ENCODE results near the gene ROBO4. TPM values are rescaled to one million over a fixed set of nuclear protein-coding genes. Genes with fewer than 3 reads are reported as not detected.

Gene ROBO4
- total RNA-seq, 1 donor from 2014 or later: not detected

- peak overlapping the region; percentile 16 for H3K27ac Mint-ChIP-seq
- TF ChIP-seq, protein P1, sequence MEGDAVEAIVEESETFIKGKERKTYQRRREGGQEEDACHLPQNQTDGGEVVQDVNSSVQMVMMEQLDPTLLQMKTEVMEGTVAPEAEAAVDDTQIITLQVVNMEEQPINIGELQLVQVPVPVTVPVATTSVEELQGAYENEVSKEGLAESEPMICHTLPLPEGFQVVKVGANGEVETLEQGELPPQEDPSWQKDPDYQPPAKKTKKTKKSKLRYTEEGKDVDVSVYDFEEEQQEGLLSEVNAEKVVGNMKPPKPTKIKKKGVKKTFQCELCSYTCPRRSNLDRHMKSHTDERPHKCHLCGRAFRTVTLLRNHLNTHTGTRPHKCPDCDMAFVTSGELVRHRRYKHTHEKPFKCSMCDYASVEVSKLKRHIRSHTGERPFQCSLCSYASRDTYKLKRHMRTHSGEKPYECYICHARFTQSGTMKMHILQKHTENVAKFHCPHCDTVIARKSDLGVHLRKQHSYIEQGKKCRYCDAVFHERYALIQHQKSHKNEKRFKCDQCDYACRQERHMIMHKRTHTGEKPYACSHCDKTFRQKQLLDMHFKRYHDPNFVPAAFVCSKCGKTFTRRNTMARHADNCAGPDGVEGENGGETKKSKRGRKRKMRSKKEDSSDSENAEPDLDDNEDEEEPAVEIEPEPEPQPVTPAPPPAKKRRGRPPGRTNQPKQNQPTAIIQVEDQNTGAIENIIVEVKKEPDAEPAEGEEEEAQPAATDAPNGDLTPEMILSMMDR (IDR thresholded peaks at IDR 0.05; ENCODE audit: unreplicated experiment): no peak
- H3K9me3 Mint-ChIP-seq: no peaks in the 10 kb centered on the region
- no peak for DNase-seq (ENCODE audit: low spot score in 2 of 2, unreplicated experiment in 2 of 2)
- H3K27me3 Mint-ChIP-seq (ENCODE audit: low read depth): peaks cover 36% of the 10 kb centered on the region
- H3K4me3 Mint-ChIP-seq: peak overlapping the region; percentile 56
- no peaks in the 10 kb centered on the region for H3K36me3 Mint-ChIP-seq
- H3K4me1 Mint-ChIP-seq: peaks cover 36% of the 10 kb centered on the region
Observed at GRCh38 chr11:124838805-124839127, 58.9 kb downstream of the ROBO4 start.

DNA sequence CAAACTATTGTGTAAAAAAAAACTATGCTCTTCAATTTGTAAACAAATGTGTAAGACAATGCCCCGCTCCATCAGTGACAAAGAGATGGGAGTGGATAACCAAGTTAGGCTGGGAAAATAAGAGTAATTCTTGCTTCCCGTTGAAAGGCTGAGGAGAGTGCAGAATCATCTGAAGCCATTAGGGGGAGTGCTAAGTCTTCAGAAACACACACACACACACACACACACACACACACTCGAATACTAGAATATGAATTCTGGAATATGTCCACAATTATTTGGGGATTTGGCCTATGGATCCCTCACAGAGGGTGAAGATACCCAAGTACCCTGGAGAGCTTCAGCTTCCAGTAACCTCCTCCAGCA is 60.2 kb downstream of the ROBO4 start:
- Mint-ChIP-seq H3K4me3 (peak overlapping the region; percentile 9), H3K27ac (no peak overlapping the region), H3K36me3 (no peaks in the 10 kb centered on the region), H3K27me3 (ENCODE audit: low read depth) (peaks cover 47% of the 10 kb centered on the region), H3K4me1 (peaks cover 24% of the 10 kb centered on the region), H3K9me3 (no peaks in the 10 kb centered on the region)
- TF ChIP-seq, protein P1 (IDR thresholded peaks at IDR 0.05; ENCODE audit: unreplicated experiment): no peak
- no peak for DNase-seq (ENCODE audit: low spot score in 2 of 2, unreplicated experiment in 2 of 2)

GRCh38 chr11:124835918-124836317 is 61.7 kb downstream of the ROBO4 start:
- Mint-ChIP-seq H3K4me1 (peaks cover 18% of the 10 kb centered on the region), H3K4me3 (peak overlapping the region; percentile 36), H3K27me3 (ENCODE audit: low read depth) (peaks cover 60% of the 10 kb centered on the region), H3K27ac (peak overlapping the region; percentile 74), H3K36me3 (no peaks in the 10 kb centered on the region), H3K9me3 (no peaks in the 10 kb centered on the region)
- TF ChIP-seq, protein P1 (IDR thresholded peaks at IDR 0.05; ENCODE audit: unreplicated experiment): no peak
- no peak for DNase-seq (ENCODE audit: low spot score in 2 of 2, unreplicated experiment in 2 of 2)

- DNase-seq (ENCODE audit: low spot score in 2 of 2, unreplicated experiment in 2 of 2): no peak
- TF ChIP-seq, protein P1 (IDR thresholded peaks at IDR 0.05; ENCODE audit: unreplicated experiment): no peak
- no peak overlapping the region for H3K4me3 Mint-ChIP-seq
- H3K27ac Mint-ChIP-seq: no peak overlapping the region
- H3K4me1 Mint-ChIP-seq: peaks cover 13% of the 10 kb centered on the region
- H3K9me3 Mint-ChIP-seq: no peaks in the 10 kb centered on the region
- H3K36me3 Mint-ChIP-seq: no peaks in the 10 kb centered on the region
- peaks cover 68% of the 10 kb centered on the region for H3K27me3 Mint-ChIP-seq (ENCODE audit: low read depth)
Observed at GRCh38 chr11:124834526-124835180, 63.0 kb downstream of the ROBO4 start.

Other genes with a start within 250 kb of the ROBO4 start
- gene SIAE, start 224.1 kb downstream of the ROBO4 start, total RNA-seq: 8.8 to 10.7 TPM (median 8.8 TPM) in 3 replicates
- 3.8 to 7.7 TPM (median 5.5 TPM) in 3 replicates for gene SPA17, start 224.0 kb downstream of the ROBO4 start, total RNA-seq
- 2.7 to 2.9 TPM (median 2.7 TPM) in 3 replicates for gene NRGN, start 157.9 kb downstream of the ROBO4 start, total RNA-seq
- gene VSIG2, start 145.6 kb downstream of the ROBO4 start, total RNA-seq: 0.25 to 0.66 TPM (median 0.44 TPM) in 3 replicates
- gene ESAM, start 135.6 kb downstream of the ROBO4 start, total RNA-seq: 0.85 to 1.1 TPM (median 0.95 TPM) in 3 replicates
- 32.8 to 37.3 TPM (median 34.4 TPM) in 3 replicates for gene MSANTD2, start 97.5 kb downstream of the ROBO4 start, total RNA-seq
- 26.0 to 26.7 TPM (median 26.4 TPM) in 3 replicates for gene ROBO3, start 32.4 kb downstream of the ROBO4 start, total RNA-seq
- gene HEPN1, start 21.4 kb upstream of the ROBO4 start, total RNA-seq: not detected in 3 replicates
- gene HEPACAM, start 38.2 kb upstream of the ROBO4 start, total RNA-seq: 0.07 TPM in 2 of 3 replicates, not detected in the other
- gene CCDC15, start 56.3 kb upstream of the ROBO4 start, total RNA-seq: 2.8 to 3.1 TPM (median 2.9 TPM) in 3 replicates
- gene SLC37A2, start 165.4 kb upstream of the ROBO4 start, total RNA-seq: 0.47 to 0.54 TPM (median 0.51 TPM) in 3 replicates
- 23.1 to 23.9 TPM (median 23.7 TPM) in 3 replicates for gene TMEM218, start 213.8 kb upstream of the ROBO4 start, total RNA-seq